KBM-7 (cell line): ENCODE data around the gene ARMH1.

Experiments used
- DNase-seq: peaks from one replicate; pipeline ENCODE4 v3.0.0-alpha.2; 2015
- in situ Hi-C: fragments of 300-500 bp; cut with MboI; formaldehyde crosslinking; loops from 2 replicates; pipeline ENCODE4 v1.14.3; 2020; ENCODE audit warnings: low sequenced_read_pairs, low pct_unique_long_range_greater_than_20kb, mixed read lengths

ARMH1 gene

DNA sequence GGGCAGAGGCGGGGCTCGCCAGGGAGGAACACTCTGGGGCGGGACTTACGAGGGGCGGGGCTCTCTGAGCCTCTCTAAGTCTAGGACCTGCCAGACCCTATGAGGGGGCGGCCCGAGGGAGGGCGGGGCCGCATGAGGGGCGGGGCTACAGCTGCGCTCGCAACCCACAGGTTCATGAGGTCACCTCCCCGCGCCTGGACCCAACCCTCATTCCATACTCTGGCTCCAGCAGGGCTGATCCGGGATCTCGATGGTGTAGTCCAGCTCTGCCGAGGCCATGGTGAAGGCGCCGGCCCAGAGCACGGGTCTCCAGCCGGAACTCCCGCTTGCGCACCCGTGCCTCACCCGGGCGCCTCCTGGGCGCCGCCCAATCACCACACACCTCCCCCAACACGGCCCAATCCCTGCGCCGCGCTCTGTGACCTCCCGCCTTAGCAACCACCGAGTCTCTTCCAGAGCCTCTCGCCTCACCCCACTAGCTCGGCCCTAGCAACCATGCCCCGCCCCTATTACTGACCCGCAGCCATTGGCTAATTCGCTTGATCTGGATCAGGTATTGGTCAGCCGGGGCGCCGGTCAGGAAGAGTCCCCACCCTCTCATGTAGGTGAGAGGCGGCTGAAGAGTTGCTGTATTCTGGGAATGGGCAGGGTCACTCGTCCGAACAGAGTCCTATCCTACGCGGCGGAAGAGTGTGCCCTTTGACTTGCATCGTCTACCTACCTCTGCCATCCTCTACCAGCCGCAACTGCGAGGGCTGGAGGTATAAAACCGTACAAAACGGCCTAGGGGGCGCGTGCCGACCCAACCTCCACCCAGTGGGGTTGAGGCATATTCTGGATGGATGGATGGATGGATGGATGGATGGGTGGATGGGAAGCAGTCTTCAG is at the start of gene ARMH1, which contains the start of gene TMEM53:
Gene ARMH1 (plus strand): TSS at position 602 of the 888 bp plus-strand sequence. CDS start 14,984 bp downstream, outside the sequence.
Gene TMEM53 (minus strand): TSS at position 369 of the 888 bp plus-strand sequence. CDS start 90 bp downstream, at position 279.
- peak; percentile 67 for DNase-seq

DNA sequence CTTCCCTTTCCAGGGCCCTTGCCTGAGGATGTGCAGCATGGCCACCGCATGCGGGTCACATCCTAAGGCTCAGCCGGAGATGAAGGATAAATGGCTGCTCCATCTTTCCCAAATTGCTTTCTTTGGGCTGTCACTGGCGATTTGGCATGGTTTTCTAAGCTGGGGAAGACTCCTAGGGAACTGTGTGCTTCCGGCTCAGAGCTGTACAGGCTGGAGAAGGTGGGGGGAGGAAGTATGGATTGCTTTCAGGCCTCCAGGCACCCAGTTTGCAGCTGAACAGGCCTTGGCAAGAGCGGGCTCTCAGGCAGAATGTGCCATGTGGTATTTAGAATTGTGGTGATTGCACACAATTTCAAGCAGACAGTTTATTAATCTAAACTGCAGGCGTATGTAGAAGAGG is 49.2 kb upstream of the ARMH1 start:
- in situ Hi-C loops, result no loop called here
- DNase-seq, result no peak

More for the DNA sequence above, at the start of gene ARMH1, which contains the start of gene TMEM53:
- in situ Hi-C loops, result no loop called here

DNA sequence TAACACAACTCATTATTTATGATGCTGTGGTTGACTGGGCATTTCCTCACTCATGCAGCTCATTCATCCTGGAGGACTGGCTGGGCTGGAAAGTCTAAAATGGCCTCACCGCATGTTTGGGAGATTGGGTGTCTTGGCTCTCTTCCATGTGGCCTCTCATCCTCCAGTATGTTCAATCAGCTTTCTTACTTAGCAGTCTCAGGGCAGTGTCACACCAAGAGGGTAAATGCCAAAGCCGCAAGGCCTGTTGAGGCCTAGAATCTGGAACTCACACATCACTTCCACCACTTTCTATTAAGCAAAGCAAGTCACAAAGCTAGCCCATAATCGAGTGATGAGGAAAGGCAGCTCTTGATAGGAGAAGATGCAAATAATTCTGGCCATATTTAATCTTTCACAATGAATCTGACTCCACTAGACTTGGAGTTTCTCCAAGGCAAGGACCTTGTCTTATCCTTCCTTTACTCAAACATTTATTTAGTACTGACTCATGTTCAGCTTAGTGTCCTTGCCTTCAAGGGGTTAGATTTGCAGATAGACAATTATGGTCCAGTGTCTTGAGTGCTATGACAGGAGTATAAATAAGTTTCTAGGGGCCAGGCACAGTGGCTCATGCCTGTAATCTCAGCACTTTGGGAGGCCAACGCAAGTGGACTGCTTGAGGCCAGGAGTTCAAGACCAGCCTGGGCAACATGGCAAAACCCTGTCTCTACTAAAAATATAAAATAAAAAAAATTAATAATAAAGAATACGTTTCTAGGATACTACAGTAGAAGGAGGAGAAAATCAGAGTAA is 45.4 kb upstream of the ARMH1 start:
- in situ Hi-C loops, result no loop called here
- DNase-seq, result no peak

DNA sequence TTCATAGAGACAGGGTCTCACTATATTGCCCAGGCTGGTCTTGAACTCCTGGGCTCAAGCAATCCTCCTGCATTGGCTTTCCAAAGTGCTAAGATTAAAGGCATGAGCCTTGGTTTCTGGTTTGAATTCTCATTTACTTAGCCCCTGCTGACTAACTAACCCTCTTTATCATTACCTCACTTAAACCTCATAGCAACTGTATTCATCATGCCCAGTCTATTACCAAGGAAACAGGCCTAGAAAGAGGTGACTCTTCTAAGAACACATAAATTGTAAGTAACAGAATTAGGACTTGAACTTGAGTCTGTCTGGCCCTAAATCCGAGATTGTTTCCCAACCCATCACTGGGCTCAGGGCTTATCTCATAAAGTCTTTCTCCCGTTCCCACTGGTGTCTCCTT is 44.4 kb upstream of the ARMH1 start:
- in situ Hi-C loops, result no loop called here
- no peak for DNase-seq

DNA sequence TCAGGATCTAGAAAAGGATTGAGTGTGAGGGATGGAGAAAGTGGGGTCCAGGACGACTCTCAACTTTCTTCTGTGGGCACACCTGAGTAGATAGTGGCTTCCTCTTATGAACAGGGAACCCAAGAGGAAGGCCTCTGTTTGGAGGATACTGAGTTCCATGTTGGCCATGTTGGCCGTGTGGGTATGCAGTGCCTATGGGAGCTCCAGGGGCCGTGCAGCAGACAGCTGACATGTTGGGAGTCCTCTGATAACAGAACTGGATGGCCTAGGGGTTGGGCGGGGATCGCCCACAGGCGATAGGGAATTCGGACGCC is 43.2 kb upstream of the ARMH1 start:
- in situ Hi-C loops, result no loop called here
- no peak for DNase-seq

DNA sequence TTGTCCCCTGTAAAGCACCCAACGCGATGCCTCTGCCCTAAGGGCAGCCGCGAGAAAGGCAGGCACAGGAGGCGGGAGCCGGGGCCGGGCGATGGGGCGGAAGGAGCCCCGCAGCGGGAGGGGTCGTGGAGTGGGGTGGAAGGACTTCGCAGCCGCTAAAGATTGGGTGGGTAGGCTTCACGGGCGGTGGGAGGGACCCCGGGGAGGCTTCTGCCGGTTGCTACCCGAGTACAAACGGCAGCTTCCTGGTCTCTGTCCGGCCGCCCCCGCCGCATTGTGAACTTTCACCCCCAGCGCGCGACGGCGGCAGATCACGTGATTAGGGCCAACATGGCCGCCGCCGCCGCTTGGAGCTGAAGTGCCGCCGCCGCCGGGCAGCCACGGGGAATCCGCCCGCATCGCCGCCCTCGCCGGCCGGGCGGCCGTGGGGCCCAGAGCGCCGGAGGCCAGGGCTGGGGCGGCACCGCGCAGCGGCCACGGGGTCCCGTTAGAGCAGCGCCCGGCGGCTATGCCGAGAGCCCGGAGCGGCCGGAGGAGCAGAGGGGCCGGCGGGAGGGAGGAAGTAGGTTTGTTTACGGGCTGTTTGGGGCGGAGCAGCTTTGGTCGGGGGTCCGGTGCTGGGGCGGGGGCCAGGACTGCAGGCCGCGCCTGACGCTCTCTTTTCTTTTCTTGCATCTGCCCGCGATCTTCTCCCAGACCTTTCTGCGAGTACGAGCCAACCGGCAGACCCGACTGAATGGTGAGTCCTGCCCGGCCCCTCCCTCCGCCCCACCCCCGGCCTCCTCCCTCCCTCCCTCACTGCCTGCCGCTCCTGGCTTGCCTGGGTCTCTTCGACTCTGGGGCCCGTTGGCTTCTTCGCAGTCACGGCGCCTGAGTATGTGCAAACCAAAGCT is 42.6 kb upstream of the ARMH1 start:
- peak; percentile 86 for DNase-seq
- in situ Hi-C loops, result no loop called here

DNA sequence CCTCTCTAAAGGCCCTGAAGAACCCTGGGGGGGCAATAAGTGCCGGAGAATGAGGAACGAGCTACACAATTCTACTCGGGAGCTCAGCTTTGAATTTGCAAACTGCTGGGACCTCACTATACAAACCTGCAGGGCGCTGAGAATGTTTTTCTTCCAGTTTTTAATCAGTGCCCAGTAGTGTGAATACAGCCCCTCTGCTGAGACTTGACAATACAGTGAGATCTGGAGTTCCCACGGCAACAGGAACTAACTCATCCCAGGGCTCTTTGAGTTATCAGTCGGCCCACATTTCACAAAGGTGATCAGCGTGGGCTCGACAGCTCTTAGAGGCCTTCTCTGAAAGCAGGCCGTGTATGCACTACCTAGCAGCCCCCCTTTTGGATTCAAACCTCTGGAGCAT is 41.9 kb upstream of the ARMH1 start:
- in situ Hi-C loops, result no loop called here
- peak; percentile 56 for DNase-seq

DNA sequence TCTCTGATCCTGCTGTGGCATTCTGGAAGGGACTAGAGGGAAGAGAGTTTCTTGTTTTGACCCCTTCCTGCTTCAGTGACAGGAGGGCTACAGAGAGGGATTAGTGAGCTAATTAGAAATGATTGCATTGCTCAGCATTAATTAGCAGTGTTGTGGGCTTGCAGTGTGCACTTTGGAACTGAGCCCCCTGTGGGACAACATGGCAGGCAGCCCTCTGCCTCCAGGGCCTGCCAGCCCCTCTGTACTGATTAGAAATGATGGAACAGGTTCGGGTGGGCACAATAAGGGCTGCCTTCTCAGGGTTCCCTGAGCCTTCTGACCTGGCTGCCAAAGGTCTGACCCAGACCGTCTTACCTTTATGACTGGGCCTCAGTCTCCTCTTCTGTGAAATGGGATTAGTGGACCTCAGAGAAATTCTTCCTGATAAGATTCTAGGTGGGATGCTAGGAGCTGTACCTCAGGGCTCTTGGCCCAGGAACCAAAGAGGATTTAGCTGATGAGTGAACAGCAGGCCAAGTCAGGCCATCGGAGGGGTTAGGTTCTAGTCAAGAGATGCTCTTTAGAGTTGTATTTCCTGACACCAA is 39.8 kb upstream of the ARMH1 start:
- in situ Hi-C loops, result no loop called here
- no peak for DNase-seq

DNA sequence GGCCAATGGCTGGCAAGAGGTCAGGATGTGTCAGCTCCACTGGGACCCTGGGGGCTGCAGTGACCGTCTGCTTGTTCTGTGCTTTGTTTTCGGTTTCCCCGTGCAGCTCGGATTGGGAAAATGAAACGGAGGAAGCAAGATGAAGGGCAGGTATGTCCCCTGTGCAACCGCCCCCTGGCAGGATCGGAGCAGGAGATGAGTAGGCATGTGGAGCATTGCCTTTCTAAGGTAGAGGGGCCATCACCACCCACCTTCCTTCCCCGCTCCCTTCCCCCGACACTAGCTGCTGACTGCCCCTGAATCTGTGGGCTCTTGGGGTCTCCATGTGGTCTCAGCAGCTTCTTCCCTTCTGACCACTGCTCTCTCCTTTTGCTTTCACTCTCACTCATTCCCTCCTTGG is 39.1 kb upstream of the ARMH1 start:
- in situ Hi-C loops, result no loop called here
- no peak for DNase-seq

DNA sequence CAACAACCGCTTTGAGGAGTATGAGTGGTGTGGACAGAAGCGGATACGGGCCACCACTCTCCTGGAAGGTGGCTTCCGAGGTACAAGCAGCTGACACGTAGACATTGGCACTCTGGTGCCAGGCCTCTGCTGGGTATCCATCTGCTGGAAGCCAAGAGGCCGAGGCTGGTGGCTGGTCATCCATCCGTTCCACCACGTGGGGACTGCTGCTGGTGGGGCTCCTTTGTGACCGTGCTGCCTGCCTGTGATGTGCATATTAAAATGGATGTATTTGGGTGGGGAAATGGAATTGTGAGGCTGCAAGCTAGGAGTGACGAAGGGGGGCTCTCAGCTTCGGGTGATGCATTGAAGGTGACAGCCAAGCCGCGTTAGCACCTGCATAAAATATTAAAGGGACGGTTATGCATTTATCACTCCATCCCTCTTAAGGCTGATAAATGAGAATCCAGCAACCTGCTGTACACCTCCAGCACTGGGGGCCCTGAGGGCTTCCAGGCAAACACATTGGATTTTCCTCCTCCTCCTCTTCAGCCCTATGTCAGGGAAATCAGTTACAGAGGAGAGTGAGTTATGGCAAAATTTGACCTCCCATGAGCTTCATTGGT is 38.3 kb upstream of the ARMH1 start:
- DNase-seq, result no peak
- in situ Hi-C loops, result no loop called here

DNA sequence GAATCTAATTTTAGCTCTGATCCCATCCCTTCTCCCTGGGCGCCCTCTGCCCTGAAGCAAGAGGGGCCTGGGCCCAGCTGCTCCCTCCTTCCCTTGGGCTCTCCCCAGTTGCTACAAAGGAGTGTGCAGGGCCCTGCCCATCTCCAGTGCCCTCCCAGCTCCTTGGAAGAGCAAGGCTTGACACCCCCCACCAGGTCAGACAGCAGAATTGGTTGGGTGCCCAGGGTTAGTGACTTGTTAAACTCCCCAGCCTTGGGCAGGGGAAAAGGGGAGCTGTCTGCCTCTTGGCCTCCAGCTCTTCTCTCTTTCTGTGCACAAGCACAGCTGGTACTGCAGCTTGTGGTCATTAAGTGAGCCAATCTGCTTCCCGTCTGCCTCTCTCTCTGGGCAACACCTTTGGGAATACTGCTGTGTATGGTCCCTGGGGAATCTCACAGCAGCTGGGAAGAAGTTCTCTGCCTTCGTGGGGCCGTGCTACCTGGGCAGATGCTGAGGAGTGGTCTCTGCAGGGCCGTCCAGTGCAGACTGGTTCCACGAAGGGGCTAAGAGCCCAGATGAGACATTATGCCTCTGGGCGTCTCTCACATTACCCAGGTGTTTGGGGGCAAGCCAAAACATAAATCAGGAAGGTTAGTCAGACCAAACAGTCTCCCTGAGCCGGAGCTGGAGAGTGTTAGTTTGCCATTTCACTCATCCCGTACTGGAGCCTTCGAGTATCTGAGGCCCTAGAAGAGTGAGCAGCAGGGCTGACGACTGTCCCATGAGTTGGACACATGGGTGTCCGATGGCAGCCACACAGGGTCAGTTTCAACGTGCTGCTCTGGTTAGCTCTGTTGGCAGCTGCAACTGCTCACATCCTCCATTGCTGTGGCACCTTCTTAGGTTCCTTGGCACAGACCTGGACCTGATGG is 37.6 kb upstream of the ARMH1 start:
- in situ Hi-C loops, result no loop called here
- no peak for DNase-seq

DNA sequence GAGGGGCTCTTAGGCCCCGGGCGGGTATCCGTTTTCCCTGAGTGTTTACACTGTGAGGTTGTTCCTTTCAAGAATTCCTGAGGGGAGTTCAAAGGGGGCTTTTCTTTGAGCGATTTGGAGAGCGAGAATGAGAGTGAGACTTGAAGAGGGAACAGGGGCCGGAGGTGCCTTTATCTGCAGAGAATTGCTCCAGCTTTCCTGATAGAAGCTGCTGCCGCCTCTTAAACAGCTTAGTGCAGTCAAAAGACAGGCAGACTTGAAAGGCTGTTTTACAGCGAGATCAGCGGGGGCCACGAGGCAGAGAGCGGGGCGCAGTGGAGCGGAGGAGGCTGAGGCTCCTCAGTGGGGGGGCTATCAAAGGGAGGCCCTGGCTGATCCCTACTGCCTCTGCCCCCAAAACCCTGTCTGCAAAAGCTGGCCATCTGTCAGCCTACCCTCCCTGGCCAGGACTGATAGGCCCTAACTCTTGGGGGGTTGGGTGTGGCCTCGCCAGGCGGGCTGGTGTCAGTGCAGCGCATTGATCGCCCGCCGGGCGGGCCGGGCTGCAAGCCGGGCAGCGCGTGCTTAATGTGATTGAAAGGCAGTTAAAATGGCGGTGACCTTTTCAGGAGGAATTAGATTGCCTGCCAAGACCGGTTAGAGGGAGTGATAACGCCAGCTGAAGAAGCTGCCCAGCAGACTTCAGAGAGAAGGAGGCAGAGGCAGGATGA is 36.7 kb upstream of the ARMH1 start:
- no peak for DNase-seq
- in situ Hi-C loops, result no loop called here

DNA sequence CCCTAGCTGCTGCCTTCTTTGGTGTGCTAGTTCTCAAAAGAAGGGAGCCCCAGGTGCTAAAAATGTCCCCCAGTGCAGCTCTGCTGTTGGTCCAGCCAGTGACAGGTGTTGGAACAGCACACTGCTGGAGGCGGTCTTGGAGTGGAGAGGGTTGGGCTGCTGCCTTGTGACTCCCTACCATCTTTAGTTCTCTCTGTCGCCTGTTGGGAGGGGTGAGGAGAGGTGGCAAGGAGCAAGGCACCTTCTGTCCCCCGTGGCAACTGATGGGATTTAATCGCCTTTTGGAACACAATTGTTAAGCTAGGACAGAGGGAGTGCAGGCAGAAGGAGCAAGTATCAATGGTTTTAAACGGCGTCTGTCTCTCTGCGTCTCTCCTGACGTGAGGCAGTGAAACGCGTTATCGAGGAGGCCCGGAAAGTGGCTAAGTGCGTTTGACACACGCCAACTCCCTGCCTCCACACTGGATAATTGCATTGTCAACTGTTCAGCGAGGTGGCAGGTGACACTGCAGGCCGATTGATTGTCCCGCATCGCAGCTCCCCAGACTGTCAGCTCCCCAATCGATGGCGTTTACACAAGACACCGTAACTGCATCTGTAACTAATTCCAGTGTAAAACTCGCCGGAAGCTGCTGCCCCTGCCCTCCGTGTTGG is 34.2 kb upstream of the ARMH1 start:
- in situ Hi-C loops, result no loop called here
- no peak for DNase-seq

DNA sequence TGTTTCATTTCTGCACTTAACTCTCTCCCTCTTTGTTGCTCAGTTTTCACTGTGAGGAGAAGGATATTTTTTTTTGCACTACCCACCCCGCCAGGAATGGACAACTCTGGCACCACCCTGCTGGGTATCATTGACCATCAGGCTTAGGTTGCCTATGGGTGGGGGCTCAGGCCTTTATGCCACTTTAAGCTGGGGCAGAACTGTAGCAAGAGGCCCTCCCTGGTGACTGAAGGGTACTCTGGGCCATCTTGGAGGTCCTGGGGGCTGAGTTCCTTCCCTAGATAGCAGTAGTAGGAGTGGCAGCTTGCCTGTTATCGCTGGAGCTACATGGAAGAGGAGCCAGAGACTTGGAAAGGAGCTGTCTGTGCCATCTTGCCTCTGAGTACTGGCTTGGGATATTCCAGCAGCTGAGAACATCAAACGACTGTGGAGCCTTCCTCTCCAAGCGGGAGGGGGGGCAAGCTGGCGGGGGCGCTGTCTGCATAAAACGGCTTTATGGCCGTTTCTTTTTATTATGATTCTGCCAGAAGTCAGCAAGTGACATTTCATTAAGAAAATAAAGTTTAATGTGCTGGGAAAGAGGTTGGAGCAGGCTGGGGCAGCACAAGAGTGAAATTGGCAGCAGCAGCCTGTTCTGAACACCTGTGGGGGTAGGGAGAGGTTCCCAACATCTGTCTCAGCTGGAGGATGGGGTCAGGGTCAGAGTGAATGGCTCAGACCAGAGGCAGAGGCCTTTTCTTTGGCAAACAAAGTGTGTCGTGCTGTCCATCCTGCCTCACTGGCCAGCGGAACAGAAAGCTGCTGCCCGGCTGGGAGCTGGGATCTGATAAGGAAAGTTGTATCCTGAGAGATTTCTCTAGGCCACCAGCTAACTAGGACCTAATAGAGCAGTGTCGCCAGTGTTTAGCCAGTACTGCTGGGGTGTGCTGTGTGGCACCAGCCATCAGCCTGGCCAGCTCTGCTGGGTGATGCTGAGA is 33.1 kb upstream of the ARMH1 start:
- in situ Hi-C loops, result no loop called here

DNA sequence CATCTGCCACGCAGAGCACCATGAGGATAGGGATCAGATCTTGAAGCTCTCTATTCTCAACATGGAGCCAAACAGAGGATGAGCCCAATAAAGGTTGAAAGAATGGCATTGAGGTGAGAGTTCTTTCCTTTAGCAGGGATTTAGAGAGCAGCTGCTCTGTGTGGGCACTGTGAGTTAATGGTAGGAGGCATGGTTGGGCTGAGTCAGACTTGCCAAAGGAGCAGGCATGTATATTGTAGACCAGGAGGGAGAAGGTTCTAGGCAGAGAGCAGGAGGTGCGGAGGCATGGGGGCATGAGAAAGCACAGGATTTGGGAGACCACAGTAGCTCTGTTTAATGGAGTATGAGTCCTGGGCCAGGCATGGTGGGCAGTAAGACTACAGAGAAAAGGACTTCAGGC is 32.3 kb upstream of the ARMH1 start:
- in situ Hi-C loops, result no loop called here
- DNase-seq, result no peak

More for the DNA sequence above, 33.1 kb upstream of the ARMH1 start:
- no peak for DNase-seq

DNA sequence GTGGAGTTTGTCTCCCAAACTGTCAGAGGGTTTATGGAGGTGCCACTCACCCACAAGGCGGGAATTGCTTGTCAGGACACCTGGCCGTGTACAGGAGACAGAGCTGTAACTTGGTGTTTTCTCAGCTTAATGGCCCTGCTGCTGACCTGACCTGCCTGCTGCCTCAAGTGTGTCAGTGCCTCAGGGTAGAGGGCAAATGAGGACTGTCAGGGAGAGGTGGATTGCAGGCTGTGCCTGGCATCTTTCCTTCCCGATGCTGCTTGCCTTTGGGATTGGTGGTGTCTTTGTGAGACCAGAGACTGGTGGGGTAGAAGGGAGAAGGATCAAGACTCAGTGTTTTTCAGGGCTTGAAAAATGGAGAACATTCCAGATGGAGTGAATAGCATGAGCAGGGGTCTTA is 31.6 kb upstream of the ARMH1 start:
- DNase-seq, result no peak
- in situ Hi-C loops, result no loop called here
